NCI-H2227 (cell line): ENCODE results near the gene CENPV.
"Not testable (repeated sequence)": the region's sequence is repeated elsewhere in the genome, so short reads cannot be mapped to it uniquely, and the experiment has no call there.

Experiments used
- DNase-seq: peaks from one replicate; lab custom pipeline; 2025; ENCODE audit not compliant: unreplicated experiment; lab: John Stamatoyannopoulos, UW

The CENPV gene

DNA sequence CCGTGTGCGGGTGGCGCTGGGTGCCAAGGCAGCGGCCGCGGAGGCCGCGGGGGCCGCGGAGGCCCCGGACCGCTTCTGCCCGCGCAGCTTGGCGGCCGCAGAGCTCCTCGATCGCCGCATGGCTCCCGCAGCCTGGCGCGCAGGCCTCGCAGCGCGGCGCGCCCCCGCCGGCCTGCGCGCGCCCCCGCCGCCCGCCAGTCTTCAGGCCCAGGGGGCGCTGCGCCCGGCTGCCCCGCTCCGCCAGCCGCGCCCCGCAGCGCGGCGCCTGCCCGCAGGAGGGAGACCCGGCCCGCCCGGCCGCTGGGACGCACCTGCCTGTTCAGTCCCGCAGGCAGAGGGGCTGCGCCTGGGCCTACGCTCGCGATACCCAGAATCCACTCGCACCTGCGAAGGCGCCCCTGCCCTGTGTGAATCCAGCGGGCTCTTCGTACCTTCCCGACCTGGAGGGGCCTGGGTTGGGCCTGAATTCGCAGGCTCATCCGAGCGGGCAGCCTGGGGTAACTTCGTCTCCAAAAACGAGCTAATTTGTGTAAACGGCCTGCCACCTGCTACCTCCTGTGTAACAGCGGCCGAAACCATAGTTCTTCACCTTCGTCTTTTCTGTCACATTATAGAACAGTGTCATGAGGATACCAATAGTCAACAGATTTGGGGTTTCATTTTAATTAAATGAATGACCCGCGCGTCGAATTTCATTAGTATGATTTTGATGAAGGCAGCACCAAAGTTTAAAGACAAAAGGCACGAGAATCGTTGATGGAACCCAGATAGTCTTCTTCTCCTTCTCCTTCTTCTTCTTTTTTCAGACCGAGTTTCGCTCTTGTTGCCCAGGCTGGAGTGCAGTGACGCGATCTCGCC is at the start of gene CENPV:
Gene CENPV, minus strand, starts transcription at position 153 of the 858 bp plus-strand sequence. Its CDS starts 33 bp downstream, at position 120.
- DNase-seq, result peak; percentile 72

- no peak for DNase-seq
Measured at GRCh38 chr17:16398270-16399267, 45.3 kb upstream of the CENPV start.

DNA sequence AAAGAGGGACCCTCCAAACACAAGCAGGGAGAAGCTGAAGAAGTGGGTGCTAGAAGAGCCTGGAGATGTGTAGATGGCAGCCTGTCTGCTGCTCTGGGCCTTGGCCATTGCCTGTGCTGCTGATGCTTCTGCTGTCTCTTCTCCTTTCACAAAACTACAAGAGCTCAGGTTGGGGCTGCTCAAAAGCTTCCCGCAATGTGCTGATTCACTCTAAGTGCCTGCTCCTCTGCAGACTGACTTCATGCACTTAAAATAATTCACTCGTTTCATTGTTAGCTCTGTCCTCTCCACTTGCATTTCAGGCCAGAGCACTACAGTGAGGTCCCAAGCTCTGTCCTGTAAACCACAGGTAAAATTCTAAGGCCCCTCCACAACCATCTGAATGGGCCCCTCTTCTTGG is 43.4 kb upstream of the CENPV start:
- DNase-seq, result peak; percentile 4

DNA sequence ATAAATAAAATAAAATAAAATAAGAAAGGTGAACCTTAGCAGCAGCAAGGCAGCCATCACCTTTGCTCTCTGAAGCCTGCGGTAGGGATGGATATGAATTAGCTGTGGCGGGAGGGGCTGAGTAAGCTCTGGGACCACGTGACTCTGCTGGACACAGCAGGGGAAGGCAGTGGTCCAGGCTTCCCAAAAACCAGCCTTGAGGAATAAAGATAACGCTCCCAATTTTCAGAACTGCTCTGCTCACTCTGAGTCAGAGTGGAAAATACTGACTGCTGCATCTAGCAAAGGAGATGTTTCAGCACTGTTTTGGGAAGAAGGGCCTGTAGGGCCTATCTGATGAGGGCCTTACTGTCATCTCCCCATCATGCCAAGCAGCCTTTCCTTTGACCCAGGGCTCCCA is 42.6 kb upstream of the CENPV start:
- DNase-seq, result not testable (repeated sequence)

DNA sequence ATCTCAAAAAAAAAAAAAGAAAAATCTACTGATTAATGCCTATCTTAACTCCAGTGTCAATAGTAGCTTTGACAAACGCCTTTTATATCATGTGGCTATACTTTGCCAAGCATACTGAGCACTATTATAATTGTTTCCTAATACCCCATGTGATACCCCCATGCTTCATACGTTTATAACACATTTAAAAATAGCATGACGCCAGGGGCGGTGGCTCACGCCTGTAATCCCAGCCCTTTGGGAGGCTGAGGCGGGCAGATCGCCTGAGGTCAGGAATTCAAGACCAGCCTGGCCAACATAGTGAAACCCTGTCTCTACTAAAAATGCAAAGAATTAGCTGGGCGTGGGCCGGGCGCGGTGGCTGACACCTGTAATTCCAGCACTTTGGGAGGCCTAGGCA is 39.2 kb upstream of the CENPV start:
- not testable (repeated sequence) for DNase-seq

GRCh38 chr17:16391451-16391850 is 38.2 kb upstream of the CENPV start:
- DNase-seq, result no peak

GRCh38 chr17:16386126-16386507 is 32.8 kb upstream of the CENPV start:
- not testable (repeated sequence) for DNase-seq

GRCh38 chr17:16384557-16384956 is 31.3 kb upstream of the CENPV start:
- no peak for DNase-seq

DNA sequence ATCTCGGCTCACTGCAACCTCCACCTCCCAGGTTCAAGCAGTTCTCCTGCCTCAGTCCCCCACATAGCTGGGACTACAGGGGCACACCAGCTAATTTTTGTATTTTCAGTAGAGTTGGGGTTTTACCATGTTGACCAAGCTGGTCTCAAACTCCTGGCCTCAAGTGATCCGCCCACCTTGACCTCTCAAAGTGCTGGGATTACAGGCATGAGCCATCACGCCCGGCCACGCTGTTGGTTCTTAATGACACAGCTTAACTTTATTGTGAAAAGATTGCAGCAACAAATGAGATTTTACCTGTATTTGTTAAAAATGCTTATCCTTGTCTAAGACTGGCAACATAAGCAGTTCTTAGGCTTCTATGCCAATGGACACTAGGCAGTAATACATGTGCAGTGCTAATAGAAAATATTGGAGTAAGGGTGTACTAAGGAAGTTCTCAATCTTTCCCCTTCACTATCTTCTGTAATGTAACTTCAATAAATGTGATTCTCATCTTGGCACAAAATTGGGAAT is 30.6 kb upstream of the CENPV start:
- no peak for DNase-seq

- no peak for DNase-seq
Measured at GRCh38 chr17:16383216-16383615, 29.9 kb upstream of the CENPV start.

DNA sequence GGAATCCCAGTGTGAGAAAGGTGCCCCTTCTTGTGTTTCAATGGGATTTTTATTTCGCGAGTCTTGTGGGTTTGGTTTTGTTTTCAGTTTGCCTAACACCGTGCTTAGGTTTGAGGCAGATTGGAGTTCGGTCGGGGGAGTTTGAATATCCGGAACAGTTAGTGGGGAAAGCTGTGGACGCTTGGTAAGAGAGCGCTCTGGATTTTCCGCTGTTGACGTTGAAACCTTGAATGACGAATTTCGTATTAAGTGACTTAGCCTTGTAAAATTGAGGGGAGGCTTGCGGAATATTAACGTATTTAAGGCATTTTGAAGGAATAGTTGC is 28.2 kb upstream of the CENPV start:
- no peak for DNase-seq

DNA sequence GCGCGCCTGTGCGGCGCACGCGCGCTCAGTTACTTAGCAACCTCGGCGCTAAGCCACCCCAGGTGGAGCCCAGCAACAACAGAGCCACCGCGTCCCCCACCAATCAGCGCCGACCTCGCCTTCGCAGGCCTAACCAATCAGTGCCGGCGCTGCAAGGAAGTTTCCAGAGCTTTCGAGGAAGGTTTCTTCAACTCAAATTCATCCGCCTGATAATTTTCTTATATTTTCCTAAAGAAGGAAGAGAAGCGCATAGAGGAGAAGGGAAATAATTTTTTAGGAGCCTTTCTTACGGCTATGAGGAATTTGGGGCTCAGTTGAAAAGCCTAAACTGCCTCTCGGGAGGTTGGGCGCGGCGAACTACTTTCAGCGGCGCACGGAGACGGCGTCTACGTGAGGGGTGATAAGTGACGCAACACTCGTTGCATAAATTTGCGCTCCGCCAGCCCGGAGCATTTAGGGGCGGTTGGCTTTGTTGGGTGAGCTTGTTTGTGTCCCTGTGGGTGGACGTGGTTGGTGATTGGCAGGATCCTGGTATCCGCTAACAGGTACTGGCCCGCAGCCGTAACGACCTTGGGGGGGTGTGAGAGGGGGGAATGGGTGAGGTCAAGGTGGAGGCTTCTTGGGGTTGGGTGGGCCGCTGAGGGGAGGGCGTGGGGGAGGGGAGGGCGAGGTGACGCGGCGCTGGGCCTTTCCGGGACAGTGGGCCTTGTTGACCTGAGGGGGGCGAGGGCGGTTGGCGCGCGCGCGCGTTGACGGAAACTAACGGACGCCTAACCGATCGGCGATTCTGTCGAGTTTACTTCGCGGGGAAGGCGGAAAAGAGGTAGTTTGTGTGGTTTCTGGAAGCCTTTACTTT is 27.6 kb upstream of the CENPV start, which contains the start of gene UBB:
Gene UBB, plus strand, starts transcription at position 452 of the 856 bp plus-strand sequence. CDS start 817 bp downstream, outside the sequence.
- DNase-seq, result peak; percentile 96

DNA sequence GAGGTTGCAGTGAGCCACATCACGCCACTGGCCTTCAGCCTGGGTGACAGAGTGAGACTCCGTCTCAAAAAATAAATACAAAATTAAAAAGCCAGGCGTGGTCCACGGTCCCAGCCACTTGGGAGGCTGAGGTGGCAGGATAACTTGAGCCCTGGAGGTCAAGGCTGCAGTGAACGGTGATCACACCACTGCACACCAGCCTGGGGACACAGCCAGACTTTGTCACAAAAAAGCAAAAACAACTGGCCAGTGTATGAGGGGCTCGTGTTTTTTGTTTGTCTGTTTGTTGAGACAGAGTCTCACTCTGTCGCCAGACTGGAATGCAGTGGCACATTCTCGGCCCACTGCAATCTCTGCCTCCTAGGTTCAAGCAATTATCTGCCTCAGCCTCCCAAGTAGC is 26.4 kb upstream of the CENPV start:
- no peak for DNase-seq

- DNase-seq, result no peak
Measured at GRCh38 chr17:16378636-16379282, 25.5 kb upstream of the CENPV start.

DNA sequence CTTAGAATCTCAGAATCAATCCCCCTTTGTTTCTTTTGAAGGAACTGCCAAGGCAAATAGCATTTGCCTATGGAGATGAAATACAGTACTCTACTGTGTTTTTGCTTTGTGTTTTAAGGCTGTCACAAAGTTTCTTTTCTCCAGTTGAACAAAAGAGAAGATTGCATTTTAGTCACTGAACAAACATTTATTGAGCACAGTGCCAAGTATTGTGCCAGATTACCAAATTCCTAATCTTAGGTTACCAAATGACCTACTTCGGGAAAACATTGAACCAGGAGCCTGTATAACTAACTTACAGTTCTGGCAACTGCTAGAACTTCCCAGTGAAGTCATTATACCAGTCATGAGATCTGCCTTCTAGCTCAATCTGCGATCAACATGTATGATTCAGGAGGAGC is 24.7 kb upstream of the CENPV start:
- no peak for DNase-seq

DNA sequence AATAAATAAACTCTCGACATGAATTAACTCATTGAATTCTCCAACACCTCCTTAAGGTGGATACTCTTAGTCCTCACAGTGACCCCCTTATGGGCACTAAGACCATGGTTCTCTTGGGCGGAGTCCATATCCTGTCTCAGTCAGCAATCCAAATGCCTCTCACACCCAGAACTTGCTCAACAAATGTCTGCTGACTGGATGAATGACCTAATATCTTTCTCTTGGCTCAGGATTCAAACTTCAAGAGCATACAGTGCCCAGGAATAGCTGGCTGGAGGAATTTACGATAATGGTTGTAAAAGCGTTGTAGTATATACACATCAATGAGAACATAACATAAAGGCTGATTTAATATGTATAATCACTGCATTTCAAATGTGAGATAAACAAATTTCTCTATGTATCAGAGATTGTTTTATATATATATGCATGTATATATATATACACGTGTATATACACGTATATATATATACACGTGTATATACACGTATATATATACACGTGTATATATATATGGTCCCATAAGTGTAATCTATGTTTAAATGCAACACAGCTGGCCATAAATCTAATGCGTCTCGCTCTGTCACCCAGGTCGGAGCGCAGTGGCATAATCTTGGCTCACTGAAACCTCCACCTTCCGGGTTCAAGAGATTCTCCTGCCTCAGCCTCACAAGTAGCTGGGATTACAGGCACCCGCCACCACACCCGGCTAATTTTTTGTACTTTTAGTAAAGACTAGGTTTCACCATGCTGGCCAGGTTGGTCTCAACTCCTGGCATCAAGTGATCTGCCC is 21.1 kb upstream of the CENPV start:
- no peak for DNase-seq

DNA sequence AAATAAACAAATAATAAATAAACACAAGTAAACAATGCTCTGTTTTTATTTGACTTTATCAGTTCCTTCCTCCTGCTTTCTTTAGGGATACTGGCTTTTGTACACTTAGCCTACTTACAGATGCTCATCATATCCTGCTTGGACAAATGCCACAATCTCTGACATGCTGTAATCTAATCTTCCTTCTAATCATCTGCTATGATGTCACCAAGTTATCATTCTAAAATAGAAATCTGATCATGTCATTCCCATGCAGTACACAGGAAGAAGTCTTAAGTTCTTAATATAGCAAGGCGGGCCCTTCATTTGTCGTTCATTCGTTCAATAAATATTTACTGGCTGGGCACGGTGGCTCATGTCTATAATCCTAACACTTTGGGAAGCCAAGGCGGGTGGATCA is 18.5 kb upstream of the CENPV start:
- no peak for DNase-seq

GRCh38 chr17:16364625-16365024 is 11.4 kb upstream of the CENPV start:
- DNase-seq, result no peak
